HepG2 (cell line): ENCODE data around the gene PRKG1. TPM values are rescaled to one million over a fixed set of nuclear protein-coding genes. Genes with fewer than 3 reads are reported as not detected.

Experiments used
- FOXK1 ChIP-seq: sonication (generic); formaldehyde crosslinking; IDR thresholded peaks from 2 replicates; pipeline ENCODE4 v1.4.0; 2020; ENCODE audit warnings: low read depth, missing genetic modification reagents, borderline replicate concordance
- ISL2 ChIP-seq: sonication (generic); formaldehyde crosslinking; IDR thresholded peaks from 2 replicates; pipeline ENCODE4 v1.5.0; 2020; ENCODE audit warnings: missing genetic modification reagents
- KDM3A ChIP-seq: IDR thresholded peaks from 2 replicates; pipeline ENCODE4 v1.6.1; 2018; ENCODE audit warnings: low read depth, missing compliant biosample characterization
- MAFK ChIP-seq, 2 experiments: IDR thresholded peaks in 1 of 2; conservative IDR thresholded peaks in 1 of 2; 2 replicates each; pipeline ENCODE4 v1.6.1; 2011; ENCODE audit warnings: improper control_type of control experiment in 2 of 2, low read length in 2 of 2
- MEF2D ChIP-seq: sonication (generic); formaldehyde crosslinking; IDR thresholded peaks from 2 replicates; pipeline ENCODE4 v1.5.1; 2020; ENCODE audit warnings: mild to moderate bottlenecking, missing genetic modification reagents
- MIXL1 ChIP-seq: IDR thresholded peaks from 2 replicates; pipeline ENCODE4 v1.6.1; 2016
- MYNN ChIP-seq: sonication (generic); formaldehyde crosslinking; IDR thresholded peaks from 2 replicates; pipeline ENCODE4 v1.4.0; 2020; ENCODE audit warnings: mild to moderate bottlenecking, low read depth, missing genetic modification reagents
- PTBP1 ChIP-seq: fragments of 200-400 bp; formaldehyde crosslinking; IDR thresholded peaks from 2 replicates; pipeline ENCODE4 v1.6.1; 2018; ENCODE audit warnings: low read length, low read depth; ENCODE audit not compliant: poor library complexity, severe bottlenecking
- RELA ChIP-seq: sonication (generic); formaldehyde crosslinking; IDR thresholded peaks from 2 replicates; pipeline ENCODE4 v1.4.0; 2020; ENCODE audit warnings: missing genetic modification reagents
- SETDB1 ChIP-seq: sonication (generic); formaldehyde crosslinking; IDR thresholded peaks from 2 replicates; pipeline ENCODE4 v1.5.1; 2020; ENCODE audit warnings: missing genetic modification reagents, mild to moderate bottlenecking, borderline replicate concordance
- SP1 ChIP-seq, 2 experiments: fragments of 450-650 bp in 1 of 2; sonication (generic) in 1 of 2; formaldehyde crosslinking in 1 of 2; IDR thresholded peaks; 2 replicates each; pipeline versions ENCODE4 v1.4.0 to v1.6.1; 2016 to 2020; ENCODE audit warnings: missing genetic modification reagents in 1 of 2
- SPEN ChIP-seq: sonication (generic); formaldehyde crosslinking; IDR thresholded peaks from 2 replicates; pipeline ENCODE4 v1.5.1; 2020; ENCODE audit warnings: low read depth, mild to moderate bottlenecking, missing genetic modification reagents
- SSRP1 ChIP-seq: IDR thresholded peaks from 2 replicates; pipeline ENCODE4 v1.6.1; 2016; ENCODE audit warnings: control low read depth
- TAF1 ChIP-seq: sonication (generic); formaldehyde crosslinking; IDR thresholded peaks from 2 replicates; pipeline ENCODE4 v1.4.0; 2020; ENCODE audit warnings: missing genetic modification reagents
- U2AF1 ChIP-seq: fragments of 200-400 bp; formaldehyde crosslinking; optimal IDR thresholded peaks from 2 replicates; pipeline ENCODE3; 2017; ENCODE audit warnings: mild to moderate bottlenecking, low read depth, low read length
- U2AF2 ChIP-seq: fragments of 200-400 bp; formaldehyde crosslinking; IDR thresholded peaks from 2 replicates; pipeline ENCODE4 v1.6.1; 2017; ENCODE audit warnings: low read depth, mild to moderate bottlenecking, low read length
- WIZ ChIP-seq: sonication (generic); formaldehyde crosslinking; IDR thresholded peaks from 2 replicates; pipeline ENCODE4 v1.5.1; 2020; ENCODE audit warnings: mild to moderate bottlenecking, missing genetic modification reagents
- ZBTB1 ChIP-seq: sonication (generic); formaldehyde crosslinking; IDR thresholded peaks from 2 replicates; pipeline ENCODE4 v1.4.0; 2020; ENCODE audit warnings: missing genetic modification reagents, borderline replicate concordance
- ZBTB20 ChIP-seq: sonication (generic); formaldehyde crosslinking; IDR thresholded peaks from 2 replicates; pipeline ENCODE4 v1.8.1; 2023; ENCODE audit warnings: missing genetic modification reagents, low read depth, mild to moderate bottlenecking, borderline replicate concordance
- ZBTB21 ChIP-seq: sonication (generic); formaldehyde crosslinking; IDR thresholded peaks from 2 replicates; pipeline ENCODE4 v1.4.0; 2020; ENCODE audit warnings: missing genetic modification reagents
- ZMYM4 ChIP-seq: sonication (generic); formaldehyde crosslinking; IDR thresholded peaks from 2 replicates; pipeline ENCODE4 v1.8.1; 2023; ENCODE audit warnings: mild to moderate bottlenecking, missing genetic modification reagents
- ZNF501 ChIP-seq: sonication (generic); formaldehyde crosslinking; IDR thresholded peaks from 2 replicates; pipeline ENCODE4 v1.5.1; 2020; ENCODE audit warnings: mild to moderate bottlenecking, moderate library complexity, missing genetic modification reagents
- ZNF546 ChIP-seq: sonication (generic); formaldehyde crosslinking; conservative IDR thresholded peaks from 2 replicates; pipeline ENCODE4 v1.8.1; 2023; ENCODE audit warnings: mild to moderate bottlenecking, missing genetic modification reagents
- polyA plus RNA-seq, 8 experiments: library from polyadenylated mRNA; depleted of rRNA in 3 of 8; stranded (reverse) in 7 of 8; unstranded in 1 of 8; fragments of >200 nt; fragmentation: Illumina TruSeq in 4 of 8; extraction: Trizol in 4 of 8; gene quantifications; 2 replicates each; pipeline versions ENCODE4 v1.2.1 to v1.2.3, GENCODE V29; 2011 to 2016; ENCODE audit warnings: low read depth in 4 of 8, missing spikeins in 1 of 8, mixed read lengths in 1 of 8; ENCODE audit not compliant: insufficient read depth in 1 of 8
- total RNA-seq, 5 experiments: library from RNA; depleted of rRNA; stranded (reverse); fragments of >200 nt; fragmentation: Illumina TruSeq; extraction: Trizol; gene quantifications; 2 replicates each; pipeline ENCODE4 v1.2.3, GENCODE V29; 2016; ENCODE audit warnings: low read depth in 1 of 5
- TF ChIP-seq, protein P1 (sequence below): IDR thresholded peaks from 2 replicates; pipeline ENCODE4 v1.6.1; 2016; ENCODE audit warnings: low read depth, borderline replicate concordance
- TF ChIP-seq, protein P2 (sequence below): IDR thresholded peaks from 2 replicates; pipeline ENCODE4 v1.6.1; 2016
- TF ChIP-seq, protein P3 (sequence below): sonication (generic); formaldehyde crosslinking; conservative IDR thresholded peaks from 2 replicates; pipeline ENCODE4 v1.4.0; 2020; ENCODE audit warnings: missing genetic modification reagents
- TF ChIP-seq, protein P4 (sequence below): sonication (generic); formaldehyde crosslinking; IDR thresholded peaks from 2 replicates; pipeline ENCODE4 v1.4.0; 2020; ENCODE audit warnings: missing genetic modification reagents

The PRKG1 gene
- total and polyA plus RNA-seq, 2 of the 13 experiments (the other 11 are each of a cell fraction or from before 2014, with no cell fraction given): 0.01 TPM; not detected in 1

DNA sequence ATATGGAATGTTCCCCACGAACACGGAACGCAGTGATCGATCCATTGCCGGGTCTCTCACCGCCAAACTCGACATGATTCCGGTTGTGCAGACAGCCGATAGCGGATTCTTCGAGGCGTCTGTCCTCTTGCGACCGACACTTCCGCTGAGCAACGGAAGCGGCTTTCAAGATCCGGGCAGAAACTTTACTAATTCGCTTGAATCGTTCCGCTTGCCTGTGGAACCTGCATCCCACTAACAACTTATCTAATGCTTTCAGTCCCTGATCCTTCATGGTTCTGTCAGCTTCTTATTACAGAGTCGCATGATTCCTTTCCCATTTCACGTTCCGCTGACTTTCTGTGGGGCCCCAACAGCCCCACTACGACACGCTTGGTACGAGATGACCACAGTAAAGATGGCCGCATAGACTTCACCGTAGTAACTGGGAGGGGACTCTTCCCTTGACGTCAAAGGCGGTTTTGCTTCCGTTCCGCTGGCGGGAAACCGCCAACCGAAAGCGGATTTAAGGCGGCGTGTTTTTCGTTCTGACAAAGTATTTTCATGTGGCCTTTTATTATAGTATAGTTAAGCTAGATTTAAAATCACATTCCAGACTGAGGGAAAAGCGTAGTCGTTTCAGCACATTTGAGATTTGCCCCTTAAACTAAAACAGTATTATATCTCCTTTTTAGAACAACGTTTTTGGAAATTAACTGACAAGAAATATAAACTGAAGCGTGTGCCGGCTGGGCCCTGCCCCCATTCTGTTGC is 625.4 kb downstream of the PRKG1 start, which contains the start of gene CSTF2T (continued):
- TF ChIP-seq, protein P1, sequence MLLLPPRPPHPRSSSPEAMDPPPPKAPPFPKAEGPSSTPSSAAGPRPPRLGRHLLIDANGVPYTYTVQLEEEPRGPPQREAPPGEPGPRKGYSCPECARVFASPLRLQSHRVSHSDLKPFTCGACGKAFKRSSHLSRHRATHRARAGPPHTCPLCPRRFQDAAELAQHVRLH (CRISPR knock-in tag): no peak
- TF ChIP-seq, protein P2, sequence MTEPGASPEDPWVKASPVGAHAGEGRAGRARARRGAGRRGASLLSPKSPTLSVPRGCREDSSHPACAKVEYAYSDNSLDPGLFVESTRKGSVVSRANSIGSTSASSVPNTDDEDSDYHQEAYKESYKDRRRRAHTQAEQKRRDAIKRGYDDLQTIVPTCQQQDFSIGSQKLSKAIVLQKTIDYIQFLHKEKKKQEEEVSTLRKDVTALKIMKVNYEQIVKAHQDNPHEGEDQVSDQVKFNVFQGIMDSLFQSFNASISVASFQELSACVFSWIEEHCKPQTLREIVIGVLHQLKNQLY (CRISPR knock-in tag): no peak
- peak; percentile 63; the same call in 1 of the 2 replicates for TF ChIP-seq SPEN
- no peak for TF ChIP-seq ZNF546 (CRISPR knock-in tag)
- TF ChIP-seq, protein P3, sequence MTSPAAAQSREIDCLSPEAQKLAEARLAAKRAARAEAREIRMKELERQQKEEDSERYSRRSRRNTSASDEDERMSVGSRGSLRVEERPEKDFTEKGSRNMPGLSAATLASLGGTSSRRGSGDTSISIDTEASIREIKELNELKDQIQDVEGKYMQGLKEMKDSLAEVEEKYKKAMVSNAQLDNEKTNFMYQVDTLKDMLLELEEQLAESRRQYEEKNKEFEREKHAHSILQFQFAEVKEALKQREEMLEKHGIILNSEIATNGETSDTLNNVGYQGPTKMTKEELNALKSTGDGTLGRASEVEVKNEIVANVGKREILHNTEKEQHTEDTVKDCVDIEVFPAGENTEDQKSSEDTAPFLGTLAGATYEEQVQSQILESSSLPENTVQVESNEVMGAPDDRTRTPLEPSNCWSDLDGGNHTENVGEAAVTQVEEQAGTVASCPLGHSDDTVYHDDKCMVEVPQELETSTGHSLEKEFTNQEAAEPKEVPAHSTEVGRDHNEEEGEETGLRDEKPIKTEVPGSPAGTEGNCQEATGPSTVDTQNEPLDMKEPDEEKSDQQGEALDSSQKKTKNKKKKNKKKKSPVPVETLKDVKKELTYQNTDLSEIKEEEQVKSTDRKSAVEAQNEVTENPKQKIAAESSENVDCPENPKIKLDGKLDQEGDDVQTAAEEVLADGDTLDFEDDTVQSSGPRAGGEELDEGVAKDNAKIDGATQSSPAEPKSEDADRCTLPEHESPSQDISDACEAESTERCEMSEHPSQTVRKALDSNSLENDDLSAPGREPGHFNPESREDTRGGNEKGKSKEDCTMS (CRISPR knock-in tag): no peak
- TF ChIP-seq ZBTB1: no peak
- peak; percentile 77 for TF ChIP-seq ZMYM4 (CRISPR knock-in tag)
- TF ChIP-seq, protein P4, sequence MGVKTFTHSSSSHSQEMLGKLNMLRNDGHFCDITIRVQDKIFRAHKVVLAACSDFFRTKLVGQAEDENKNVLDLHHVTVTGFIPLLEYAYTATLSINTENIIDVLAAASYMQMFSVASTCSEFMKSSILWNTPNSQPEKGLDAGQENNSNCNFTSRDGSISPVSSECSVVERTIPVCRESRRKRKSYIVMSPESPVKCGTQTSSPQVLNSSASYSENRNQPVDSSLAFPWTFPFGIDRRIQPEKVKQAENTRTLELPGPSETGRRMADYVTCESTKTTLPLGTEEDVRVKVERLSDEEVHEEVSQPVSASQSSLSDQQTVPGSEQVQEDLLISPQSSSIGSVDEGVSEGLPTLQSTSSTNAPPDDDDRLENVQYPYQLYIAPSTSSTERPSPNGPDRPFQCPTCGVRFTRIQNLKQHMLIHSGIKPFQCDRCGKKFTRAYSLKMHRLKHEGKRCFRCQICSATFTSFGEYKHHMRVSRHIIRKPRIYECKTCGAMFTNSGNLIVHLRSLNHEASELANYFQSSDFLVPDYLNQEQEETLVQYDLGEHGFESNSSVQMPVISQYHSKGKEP (CRISPR knock-in tag): no peak
- peak; percentile 87 for TF ChIP-seq ZNF501 (CRISPR knock-in tag)
- TF ChIP-seq MIXL1 (CRISPR knock-in tag): no peak
- TF ChIP-seq WIZ: peak; percentile 72; the same call in 1 of the 2 replicates
- TF ChIP-seq FOXK1: 0 out of 2 replicates have a peak, but pooled peaks have one; percentile 23
- 0 out of 2 replicates have a peak, but pooled peaks have one; percentile 34 for TF ChIP-seq MEF2D
- no peak for TF ChIP-seq PTBP1
- no peak for TF ChIP-seq SSRP1
- TF ChIP-seq MAFK (conservative IDR thresholded peaks at IDR 0.05 in 1 of 2, IDR thresholded peaks at IDR 0.05 in 1 of 2; ENCODE audit: low read length in 2 of 2): no peak
- no peak for TF ChIP-seq RELA (CRISPR knock-in tag)
- no peak for TF ChIP-seq MYNN (CRISPR knock-in tag)
- TF ChIP-seq SETDB1 (CRISPR knock-in tag): 0 out of 2 replicates have a peak, but pooled peaks have one; percentile 67
- no peak for TF ChIP-seq KDM3A (CRISPR knock-in tag)
- TF ChIP-seq ZBTB21: peak; percentile 83; the same call in 1 of the 2 replicates
- TF ChIP-seq ZBTB20 (CRISPR knock-in tag): no peak
- peak; percentile 73 for TF ChIP-seq TAF1 (CRISPR knock-in tag)
- no peak for TF ChIP-seq U2AF1
- TF ChIP-seq U2AF2: no peak
- no peak for TF ChIP-seq ISL2 (CRISPR knock-in tag)
- no peak for TF ChIP-seq SP1 (IDR thresholded peaks at IDR 0.05)
- TF ChIP-seq SP1 (CRISPR knock-in tag; IDR thresholded peaks at IDR 0.05): peak; percentile 52
